Peyer's patch (tissue), 4 donors: ENCODE results near the gene PRR3. TPM values are rescaled to one million over a fixed set of nuclear protein-coding genes. Genes with fewer than 3 reads are reported as not detected.

Experiments
- DNase-seq, 3 donors: peaks; one replicate each; pipeline ENCODE4 v3.0.0-alpha.2; 2017 to 2019
- H3K27ac ChIP-seq, 4 donors: fragments of 200-600 bp; sonication (generic); one replicate each; pipeline ENCODE4 v1.5.1; 2016 to 2019
- H3K27me3 ChIP-seq, 2 donors: fragments of 200-600 bp; sonication (generic); one replicate each; pipeline ENCODE4 v1.5.1; 2019
- H3K36me3 ChIP-seq, 3 donors: fragments of 200-600 bp; sonication (generic); one replicate each; pipeline ENCODE4 v1.5.1; 2016 to 2019
- H3K4me1 ChIP-seq, 4 donors: fragments of 200-600 bp; sonication (generic); one replicate each; pipeline ENCODE4 v1.5.1; 2016 to 2019
- H3K4me3 ChIP-seq, 4 donors: fragments of 200-600 bp; sonication (generic); 1 replicate in 3 of 4; 2 replicates in 1 of 4; pipeline ENCODE4 v1.5.1; 2016 to 2019; ENCODE audit warnings: mild to moderate bottlenecking in 1 of 4
- H3K9me3 ChIP-seq, 4 donors: fragments of 200-600 bp; sonication (generic); one replicate each; pipeline ENCODE4 v1.5.1; 2016 to 2019; ENCODE audit warnings: mild to moderate bottlenecking in 1 of 4
- CTCF ChIP-seq, 6 experiments: fragments of 450-650 bp in 4 of 6; fragments of 200-600 bp in 2 of 6; sonication (generic) in 1 of 6; IDR thresholded peaks; one replicate each; pipeline ENCODE4 v1.5.1; 2017 to 2019; ENCODE audit warnings: antibody characterized with exemption in 6 of 6, mild to moderate bottlenecking in 3 of 6, moderate library complexity in 1 of 6
- POLR2A ChIP-seq, 2 donors: fragments of 450-650 bp; IDR thresholded peaks; one replicate each; pipeline ENCODE4 v1.5.1; 2017; ENCODE audit warnings: antibody characterized with exemption in 2 of 2, mild to moderate bottlenecking in 2 of 2, moderate library complexity in 2 of 2
- total RNA-seq, 4 donors: library from RNA; depleted of rRNA; stranded (reverse); fragments of >200 nt; gene quantifications; one replicate each; pipeline ENCODE4 v1.1.0, GENCODE V29; 2016

PRR3 gene
- total RNA-seq, 4 donors from 2014 or later: 1.7 to 9.0 (median 4.8) TPM

GRCh38 chr6:30547454-30547853 is 9.6 kb upstream of the PRR3 start:
- H3K9me3 ChIP-seq: no peaks in the 10 kb centered on the region
- H3K27me3 ChIP-seq: no peaks in the 10 kb centered on the region

GRCh38 chr6:30548375-30548774 is 8.7 kb upstream of the PRR3 start:
- no peaks in the 10 kb centered on the region for H3K9me3 ChIP-seq
- H3K36me3 ChIP-seq: peaks cover 0 to 62% (median 0%) of the 10 kb centered on the region in 3 donors
- no peak overlapping the region for H3K4me3 ChIP-seq
- TF ChIP-seq POLR2A (IDR thresholded peaks at IDR 0.05) (no peak), CTCF (IDR thresholded peaks at IDR 0.05) (no peak)
- no peaks in the 10 kb centered on the region for H3K27me3 ChIP-seq
- DNase-seq: no peak
- H3K27ac ChIP-seq: no peak overlapping the region
- no peaks in the 10 kb centered on the region for H3K4me1 ChIP-seq

More at GRCh38 chr6:30547454-30547853, 9.6 kb upstream of the PRR3 start:
- Histone ChIP-seq H3K4me3 (no peak overlapping the region), H3K27ac (no peak overlapping the region), H3K4me1 (peaks cover 0 to 6% (median 2%) of the 10 kb centered on the region in 4 donors), H3K36me3 (peaks cover 0 to 53% (median 0%) of the 10 kb centered on the region in 3 donors)
- TF ChIP-seq CTCF (IDR thresholded peaks at IDR 0.05) (no peak), POLR2A (IDR thresholded peaks at IDR 0.05) (no peak)
- no peak for DNase-seq

GRCh38 chr6:30554404-30554803 is 2.7 kb upstream of the PRR3 start:
- DNase-seq: no peak
- peaks cover 4 to 20% (median 8%) of the 10 kb centered on the region in 4 donors for H3K4me1 ChIP-seq
- peaks cover 0 to 39% (median 0%) of the 10 kb centered on the region in 3 donors for H3K36me3 ChIP-seq
- H3K4me3 ChIP-seq: no peak overlapping the region
- H3K9me3 ChIP-seq: no peaks in the 10 kb centered on the region
- TF ChIP-seq POLR2A (IDR thresholded peaks at IDR 0.05) (no peak), CTCF (IDR thresholded peaks at IDR 0.05) (no peak)
- no peak overlapping the region for H3K27ac ChIP-seq
- H3K27me3 ChIP-seq: no peaks in the 10 kb centered on the region

GRCh38 chr6:30554962-30555815 is 1.9 kb upstream of the PRR3 start:
- Histone ChIP-seq H3K36me3 (peaks cover 0 to 38% (median 0%) of the 10 kb centered on the region in 3 donors), H3K4me1 (peaks cover 4 to 20% (median 8%) of the 10 kb centered on the region in 4 donors), H3K27me3 (no peaks in the 10 kb centered on the region), H3K9me3 (no peaks in the 10 kb centered on the region), H3K27ac (peak overlapping the region; percentile 97 to 99 (median 98)), H3K4me3 (peak overlapping the region; percentile 80 to 96 (median 94))
- peak; percentile 33 to 61 (median 61) for DNase-seq
- TF ChIP-seq POLR2A (IDR thresholded peaks at IDR 0.05): no peak
- no peak for TF ChIP-seq CTCF (IDR thresholded peaks at IDR 0.05)

- Histone ChIP-seq H3K36me3 (peaks cover 0 to 33% (median 0%) of the 10 kb centered on the region in 3 donors), H3K4me3 (peak overlapping the region; percentile 80 to 96 (median 94)), H3K27me3 (no peaks in the 10 kb centered on the region), H3K4me1 (peaks cover 4 to 20% (median 8%) of the 10 kb centered on the region in 4 donors), H3K9me3 (no peaks in the 10 kb centered on the region), H3K27ac (peak overlapping the region; percentile 97 to 99 (median 98))
- DNase-seq: no peak
- TF ChIP-seq POLR2A (IDR thresholded peaks at IDR 0.05) (no peak), CTCF (IDR thresholded peaks at IDR 0.05) (no peak)
Measured at GRCh38 chr6:30555816-30556065, 1.4 kb upstream of the PRR3 start.
